Measurements from ENCODE around the gene HSPB8. TPM values are rescaled to one million over a fixed set of nuclear protein-coding genes. Genes with fewer than 3 reads are reported as not detected.

The HSPB8 gene
- total and polyA plus RNA-seq, 2 of the 8 experiments (the other 6 are each of a cell fraction or from before 2014, with no cell fraction given) = 11.7 to 28.2 TPM

GRCh38 chr12:119229205-119229604 is 50.5 kb downstream of the HSPB8 start (continued):
- TF ChIP-seq JUN (IDR thresholded peaks at IDR 0.05; ENCODE audit: low read depth, low read length) (no peak), CBX5 (IDR thresholded peaks at IDR 0.05; ENCODE audit: low read depth, low read length) (no peak), MAFK (IDR thresholded peaks at IDR 0.05; ENCODE audit: low read depth, low read length) (no peak), CBX8 (IDR thresholded peaks at IDR 0.05; ENCODE audit: borderline replicate concordance, low read depth, low read length) (no peak), BRCA1 (IDR thresholded peaks at IDR 0.05; ENCODE audit: low read depth, low read length) (no peak), JUND (IDR thresholded peaks at IDR 0.05; ENCODE audit: low read length) (no peak), TEAD4 (IDR thresholded peaks at IDR 0.05; ENCODE audit: low read depth, low read length) (no peak), ASH2L (IDR thresholded peaks at IDR 0.05; ENCODE audit: low read length) (no peak)
- TF ChIP-seq, protein P1, sequence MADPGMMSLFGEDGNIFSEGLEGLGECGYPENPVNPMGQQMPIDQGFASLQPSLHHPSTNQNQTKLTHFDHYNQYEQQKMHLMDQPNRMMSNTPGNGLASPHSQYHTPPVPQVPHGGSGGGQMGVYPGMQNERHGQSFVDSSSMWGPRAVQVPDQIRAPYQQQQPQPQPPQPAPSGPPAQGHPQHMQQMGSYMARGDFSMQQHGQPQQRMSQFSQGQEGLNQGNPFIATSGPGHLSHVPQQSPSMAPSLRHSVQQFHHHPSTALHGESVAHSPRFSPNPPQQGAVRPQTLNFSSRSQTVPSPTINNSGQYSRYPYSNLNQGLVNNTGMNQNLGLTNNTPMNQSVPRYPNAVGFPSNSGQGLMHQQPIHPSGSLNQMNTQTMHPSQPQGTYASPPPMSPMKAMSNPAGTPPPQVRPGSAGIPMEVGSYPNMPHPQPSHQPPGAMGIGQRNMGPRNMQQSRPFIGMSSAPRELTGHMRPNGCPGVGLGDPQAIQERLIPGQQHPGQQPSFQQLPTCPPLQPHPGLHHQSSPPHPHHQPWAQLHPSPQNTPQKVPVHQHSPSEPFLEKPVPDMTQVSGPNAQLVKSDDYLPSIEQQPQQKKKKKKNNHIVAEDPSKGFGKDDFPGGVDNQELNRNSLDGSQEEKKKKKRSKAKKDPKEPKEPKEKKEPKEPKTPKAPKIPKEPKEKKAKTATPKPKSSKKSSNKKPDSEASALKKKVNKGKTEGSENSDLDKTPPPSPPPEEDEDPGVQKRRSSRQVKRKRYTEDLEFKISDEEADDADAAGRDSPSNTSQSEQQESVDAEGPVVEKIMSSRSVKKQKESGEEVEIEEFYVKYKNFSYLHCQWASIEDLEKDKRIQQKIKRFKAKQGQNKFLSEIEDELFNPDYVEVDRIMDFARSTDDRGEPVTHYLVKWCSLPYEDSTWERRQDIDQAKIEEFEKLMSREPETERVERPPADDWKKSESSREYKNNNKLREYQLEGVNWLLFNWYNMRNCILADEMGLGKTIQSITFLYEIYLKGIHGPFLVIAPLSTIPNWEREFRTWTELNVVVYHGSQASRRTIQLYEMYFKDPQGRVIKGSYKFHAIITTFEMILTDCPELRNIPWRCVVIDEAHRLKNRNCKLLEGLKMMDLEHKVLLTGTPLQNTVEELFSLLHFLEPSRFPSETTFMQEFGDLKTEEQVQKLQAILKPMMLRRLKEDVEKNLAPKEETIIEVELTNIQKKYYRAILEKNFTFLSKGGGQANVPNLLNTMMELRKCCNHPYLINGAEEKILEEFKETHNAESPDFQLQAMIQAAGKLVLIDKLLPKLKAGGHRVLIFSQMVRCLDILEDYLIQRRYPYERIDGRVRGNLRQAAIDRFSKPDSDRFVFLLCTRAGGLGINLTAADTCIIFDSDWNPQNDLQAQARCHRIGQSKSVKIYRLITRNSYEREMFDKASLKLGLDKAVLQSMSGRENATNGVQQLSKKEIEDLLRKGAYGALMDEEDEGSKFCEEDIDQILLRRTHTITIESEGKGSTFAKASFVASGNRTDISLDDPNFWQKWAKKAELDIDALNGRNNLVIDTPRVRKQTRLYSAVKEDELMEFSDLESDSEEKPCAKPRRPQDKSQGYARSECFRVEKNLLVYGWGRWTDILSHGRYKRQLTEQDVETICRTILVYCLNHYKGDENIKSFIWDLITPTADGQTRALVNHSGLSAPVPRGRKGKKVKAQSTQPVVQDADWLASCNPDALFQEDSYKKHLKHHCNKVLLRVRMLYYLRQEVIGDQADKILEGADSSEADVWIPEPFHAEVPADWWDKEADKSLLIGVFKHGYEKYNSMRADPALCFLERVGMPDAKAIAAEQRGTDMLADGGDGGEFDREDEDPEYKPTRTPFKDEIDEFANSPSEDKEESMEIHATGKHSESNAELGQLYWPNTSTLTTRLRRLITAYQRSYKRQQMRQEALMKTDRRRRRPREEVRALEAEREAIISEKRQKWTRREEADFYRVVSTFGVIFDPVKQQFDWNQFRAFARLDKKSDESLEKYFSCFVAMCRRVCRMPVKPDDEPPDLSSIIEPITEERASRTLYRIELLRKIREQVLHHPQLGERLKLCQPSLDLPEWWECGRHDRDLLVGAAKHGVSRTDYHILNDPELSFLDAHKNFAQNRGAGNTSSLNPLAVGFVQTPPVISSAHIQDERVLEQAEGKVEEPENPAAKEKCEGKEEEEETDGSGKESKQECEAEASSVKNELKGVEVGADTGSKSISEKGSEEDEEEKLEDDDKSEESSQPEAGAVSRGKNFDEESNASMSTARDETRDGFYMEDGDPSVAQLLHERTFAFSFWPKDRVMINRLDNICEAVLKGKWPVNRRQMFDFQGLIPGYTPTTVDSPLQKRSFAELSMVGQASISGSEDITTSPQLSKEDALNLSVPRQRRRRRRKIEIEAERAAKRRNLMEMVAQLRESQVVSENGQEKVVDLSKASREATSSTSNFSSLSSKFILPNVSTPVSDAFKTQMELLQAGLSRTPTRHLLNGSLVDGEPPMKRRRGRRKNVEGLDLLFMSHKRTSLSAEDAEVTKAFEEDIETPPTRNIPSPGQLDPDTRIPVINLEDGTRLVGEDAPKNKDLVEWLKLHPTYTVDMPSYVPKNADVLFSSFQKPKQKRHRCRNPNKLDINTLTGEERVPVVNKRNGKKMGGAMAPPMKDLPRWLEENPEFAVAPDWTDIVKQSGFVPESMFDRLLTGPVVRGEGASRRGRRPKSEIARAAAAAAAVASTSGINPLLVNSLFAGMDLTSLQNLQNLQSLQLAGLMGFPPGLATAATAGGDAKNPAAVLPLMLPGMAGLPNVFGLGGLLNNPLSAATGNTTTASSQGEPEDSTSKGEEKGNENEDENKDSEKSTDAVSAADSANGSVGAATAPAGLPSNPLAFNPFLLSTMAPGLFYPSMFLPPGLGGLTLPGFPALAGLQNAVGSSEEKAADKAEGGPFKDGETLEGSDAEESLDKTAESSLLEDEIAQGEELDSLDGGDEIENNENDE (IDR thresholded peaks at IDR 0.05; ENCODE audit: insufficient replicate concordance, low read length) = no peak

All from H1 (cell line).